DMS 273 (cell line): ENCODE measurements around the gene PPP1CC.
"Not testable (repeated sequence)": the region's sequence is repeated elsewhere in the genome, so short reads cannot be mapped to it uniquely, and the experiment has no call there.

Experiments
- DNase-seq: peaks from one replicate; lab custom pipeline; 2025; ENCODE audit not compliant: unreplicated experiment; lab: John Stamatoyannopoulos, UW

PPP1CC gene

DNA sequence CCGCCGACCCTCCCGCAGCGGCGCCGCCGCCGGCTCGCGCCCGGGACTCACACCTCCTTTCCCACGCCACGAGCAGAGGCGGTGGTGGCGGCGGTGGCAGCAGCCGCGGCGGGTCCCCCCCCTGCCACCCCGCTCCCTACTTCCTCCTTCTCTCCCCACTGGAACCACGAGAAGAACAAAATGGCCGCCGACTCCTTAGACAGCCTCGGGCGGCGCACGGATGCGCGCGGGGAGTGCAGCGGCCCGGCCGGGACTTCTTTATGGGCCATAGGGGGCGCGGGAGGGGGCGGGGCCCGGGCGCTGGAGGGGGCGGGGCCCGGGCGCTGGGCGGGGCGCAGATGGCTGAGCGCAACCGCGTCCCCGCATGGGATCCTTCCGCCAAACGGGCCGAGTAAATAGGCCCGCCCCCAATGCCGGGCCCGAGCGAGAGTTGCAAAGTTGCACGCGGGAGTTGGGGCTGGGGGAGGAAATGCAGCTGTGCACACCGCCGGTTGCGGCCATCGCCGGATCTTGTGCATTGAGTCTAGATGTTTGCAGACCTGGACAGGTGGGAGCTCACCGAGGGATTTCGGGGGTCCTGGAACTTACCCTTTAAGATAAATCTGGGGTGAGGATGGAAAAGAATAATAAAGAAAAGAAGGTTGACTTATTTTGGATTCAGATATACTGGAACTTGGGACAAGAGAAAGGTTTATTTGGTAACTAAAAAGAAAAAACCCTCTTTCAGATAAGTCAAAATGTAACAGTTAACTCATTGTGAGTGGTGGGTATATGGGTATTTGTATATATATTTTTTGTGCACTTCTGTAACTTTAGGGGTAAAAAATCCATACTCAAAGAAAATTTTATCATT, at the start of gene PPP1CC:
PPP1CC (minus strand) TSS at position 174 of the 853 bp plus-strand sequence. CDS start 184 bp downstream, outside the sequence.
- DNase-seq: peak; percentile 95

DNA sequence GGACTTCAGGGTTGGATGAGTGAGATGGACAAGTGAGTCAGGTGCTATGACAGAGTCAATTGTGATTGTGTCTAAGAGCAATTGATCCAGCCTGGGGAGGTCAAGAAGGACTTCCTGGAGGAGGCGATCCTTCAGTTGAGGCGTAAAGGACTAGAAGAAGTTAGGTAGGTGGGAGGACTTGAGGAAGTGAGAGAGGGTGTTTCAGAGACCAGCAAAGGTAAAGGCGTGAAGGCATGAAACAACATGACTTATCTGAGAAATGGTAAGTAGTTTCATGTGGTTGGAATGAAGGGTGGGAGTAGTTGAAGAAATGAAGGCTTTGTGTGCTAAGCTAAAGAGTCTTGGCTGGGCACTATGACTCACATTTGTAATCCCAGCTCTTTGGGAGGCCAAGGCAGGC, 48.9 kb upstream of the PPP1CC start:
- no peak for DNase-seq

DNA sequence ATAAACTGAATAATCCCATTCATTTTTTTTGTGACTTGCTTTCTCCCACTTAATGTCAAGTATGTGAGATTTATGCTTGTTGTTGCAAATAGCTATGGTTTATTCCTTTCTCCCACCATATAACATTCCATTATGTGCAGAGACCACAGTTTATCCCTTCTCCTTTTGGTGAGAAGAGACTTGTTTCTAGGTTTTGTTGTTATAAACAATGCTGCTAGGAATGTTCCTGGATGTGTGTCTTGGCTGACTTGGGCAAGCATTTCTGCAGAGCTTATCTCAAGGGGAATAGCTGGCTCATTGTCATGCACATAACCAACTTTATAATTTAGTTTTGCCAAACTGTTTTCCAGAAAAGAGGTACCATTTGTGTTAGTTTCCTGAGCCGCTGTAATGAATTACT, 47.6 kb upstream of the PPP1CC start:
- no peak for DNase-seq

DNA sequence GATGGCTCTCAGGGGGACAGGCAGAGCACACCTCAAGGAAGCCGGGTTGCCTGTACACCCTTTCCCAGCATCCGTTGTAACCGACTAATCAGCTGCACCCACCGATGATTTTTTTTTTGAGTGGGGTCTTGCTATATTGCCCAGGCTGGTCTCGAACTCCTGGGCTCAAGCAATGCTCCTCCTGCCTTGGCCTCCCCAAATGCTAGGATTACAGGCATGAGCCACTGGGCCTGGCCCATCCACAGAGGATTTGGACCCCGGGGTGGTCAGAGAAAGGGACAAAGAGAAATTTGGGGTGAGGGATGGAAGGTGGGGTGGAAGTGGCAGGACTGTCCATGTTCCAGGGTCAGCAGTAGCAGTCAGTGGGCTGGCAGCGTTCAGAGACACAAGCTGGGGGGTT, 43.3 kb upstream of the PPP1CC start:
- DNase-seq: no peak

DNA sequence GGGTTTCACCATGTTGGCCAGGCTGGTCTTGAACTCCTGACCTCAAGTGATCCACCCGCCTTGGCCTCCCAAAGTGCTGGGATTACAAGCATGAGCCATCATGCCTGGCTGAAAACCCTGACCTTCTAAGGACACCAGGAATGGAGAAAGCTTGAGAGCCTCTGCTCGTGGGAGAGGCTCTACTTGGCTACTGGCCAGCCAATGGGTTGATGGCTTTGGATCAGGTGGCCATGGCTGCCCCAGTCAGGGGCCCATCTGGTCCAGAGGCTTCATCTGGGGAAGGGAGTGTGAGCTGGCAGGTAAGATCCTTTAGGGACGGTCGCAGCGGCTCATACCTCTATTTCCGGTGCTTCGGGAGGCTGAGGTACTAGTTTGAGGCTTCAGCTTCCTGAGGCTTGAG, 42.5 kb upstream of the PPP1CC start:
- DNase-seq: peak; percentile 42

DNA sequence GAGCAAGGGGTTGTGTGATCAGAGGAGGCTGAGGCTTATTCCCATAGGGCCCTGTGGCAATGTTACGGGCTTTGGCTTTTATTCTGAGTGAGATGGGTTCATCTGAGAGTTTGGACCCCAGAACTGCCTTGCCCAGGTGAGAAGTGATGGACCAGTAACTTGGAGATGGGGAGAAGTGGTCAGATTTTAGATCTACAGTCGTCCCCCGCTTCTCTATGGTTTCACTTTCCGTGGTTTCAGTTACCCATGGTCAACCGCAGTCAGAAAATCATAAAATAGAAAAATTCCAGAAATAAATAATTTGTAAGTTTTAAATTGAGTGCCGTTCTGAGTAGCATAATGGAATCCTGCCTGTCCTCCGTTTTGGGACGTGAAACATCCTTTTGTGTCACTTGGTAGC, 40.2 kb upstream of the PPP1CC start:
- DNase-seq: no peak

DNA sequence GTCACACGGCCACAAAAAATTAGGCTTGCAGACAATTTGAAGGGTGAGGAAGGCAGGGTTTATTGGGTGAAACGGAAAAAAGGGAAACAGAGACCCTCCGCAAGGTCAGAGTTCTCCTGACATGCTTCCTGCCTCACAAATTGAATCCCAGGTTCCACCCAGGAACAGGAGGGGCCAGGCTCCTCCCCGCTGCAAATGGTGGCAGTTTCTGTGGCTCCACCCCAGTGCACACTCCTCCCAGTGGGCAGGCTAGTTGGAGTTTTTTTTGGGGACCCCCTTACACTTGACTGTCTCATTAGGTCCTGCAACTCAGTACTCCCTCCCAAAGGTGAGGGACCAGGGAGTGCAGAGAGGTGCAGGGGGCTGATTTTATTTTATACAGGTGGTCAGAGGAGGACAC, 39.4 kb upstream of the PPP1CC start:
- no peak for DNase-seq

DNA sequence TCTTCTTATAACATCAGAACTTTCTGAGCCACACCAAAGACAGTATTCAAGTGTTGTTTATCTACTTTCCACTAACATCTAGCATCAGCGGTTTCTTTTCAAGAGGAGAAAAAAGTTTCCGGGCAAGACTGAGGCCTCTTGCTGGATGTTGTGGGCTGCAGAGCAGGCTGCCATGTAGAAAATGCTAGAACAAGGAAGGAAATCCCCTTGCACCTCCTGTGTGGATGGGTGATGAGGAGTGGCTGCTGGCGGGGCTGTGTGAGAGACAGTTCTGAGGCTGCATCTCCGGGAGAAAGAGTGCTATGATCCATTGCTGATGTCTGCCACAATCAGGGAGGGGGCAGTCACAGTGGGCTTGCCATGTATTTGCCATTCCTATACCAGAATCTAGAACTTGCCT, 37.8 kb upstream of the PPP1CC start:
- no peak for DNase-seq

DNA sequence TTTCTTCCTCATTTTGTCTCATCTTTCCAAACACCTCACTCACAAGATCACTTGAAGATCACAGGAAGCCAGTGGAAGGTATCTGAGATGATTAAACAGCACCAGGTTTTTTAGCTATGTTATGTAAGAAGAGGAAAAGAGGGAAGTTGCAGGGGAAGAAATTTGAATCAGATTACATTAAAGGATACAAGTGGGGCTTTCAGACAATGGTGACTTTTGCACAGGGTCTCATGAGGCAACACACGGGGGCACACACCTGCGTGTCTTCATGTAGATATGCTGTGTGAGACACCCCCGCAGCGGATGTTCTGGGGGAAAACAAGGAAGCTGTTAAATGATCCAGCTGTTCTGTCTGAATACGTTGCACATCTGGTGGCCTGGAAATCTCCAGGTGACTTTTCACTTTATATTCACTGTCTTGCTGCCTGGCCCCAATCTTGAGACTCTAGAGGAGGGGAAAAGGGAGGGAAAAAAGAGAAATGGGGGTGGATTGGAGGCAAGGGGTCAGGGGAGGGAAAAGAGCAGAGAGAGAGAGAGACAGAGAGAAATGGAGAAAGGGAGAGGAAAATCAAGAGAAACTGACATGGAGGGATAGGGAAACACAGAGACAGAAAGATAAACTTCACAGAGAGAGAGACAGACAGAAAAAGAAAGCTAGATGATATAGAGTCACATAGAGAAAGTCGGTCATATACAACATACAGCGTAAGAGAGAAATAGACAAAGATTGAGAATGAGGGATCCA, 36.3 kb upstream of the PPP1CC start:
- no peak for DNase-seq

DNA sequence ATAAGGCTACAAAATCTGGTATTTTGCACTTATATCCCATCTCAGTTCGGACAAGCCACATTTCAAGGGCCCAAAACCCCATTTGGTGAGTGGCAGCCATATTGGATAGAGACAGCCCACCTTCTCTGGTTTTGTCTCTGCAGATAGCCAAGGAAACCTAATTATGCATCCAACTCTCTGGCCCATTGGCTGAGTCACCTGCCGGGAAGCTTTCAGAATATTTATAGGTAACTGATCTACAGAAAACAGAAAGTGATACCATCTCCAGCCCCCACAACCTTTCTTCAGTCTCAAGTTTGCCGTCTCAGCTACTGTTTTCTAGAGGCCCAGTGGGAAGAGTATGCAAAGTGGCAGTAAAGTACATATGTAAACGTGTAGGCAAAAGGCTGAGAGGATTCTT, 33.7 kb upstream of the PPP1CC start:
- DNase-seq: no peak

DNA sequence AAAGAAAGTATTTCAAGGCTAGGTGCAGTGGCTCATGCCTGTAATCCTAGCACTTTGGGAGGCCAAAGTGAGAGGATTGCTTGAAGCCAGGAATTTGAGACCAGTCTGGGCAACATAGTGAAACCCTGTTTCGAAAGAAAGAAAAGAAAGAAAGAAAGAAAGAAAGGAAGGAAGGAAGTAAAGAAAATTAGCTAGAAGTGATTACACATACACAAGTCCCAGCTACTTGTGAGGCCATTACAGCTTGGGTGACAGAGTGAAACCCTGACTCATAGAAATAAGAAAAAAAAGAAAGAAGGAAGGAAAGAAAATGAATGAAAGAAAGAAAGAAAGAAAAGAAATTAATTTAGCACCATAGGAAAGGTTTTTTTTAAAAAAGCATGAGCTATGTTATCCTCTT, 33.3 kb upstream of the PPP1CC start:
- DNase-seq: no peak

DNA sequence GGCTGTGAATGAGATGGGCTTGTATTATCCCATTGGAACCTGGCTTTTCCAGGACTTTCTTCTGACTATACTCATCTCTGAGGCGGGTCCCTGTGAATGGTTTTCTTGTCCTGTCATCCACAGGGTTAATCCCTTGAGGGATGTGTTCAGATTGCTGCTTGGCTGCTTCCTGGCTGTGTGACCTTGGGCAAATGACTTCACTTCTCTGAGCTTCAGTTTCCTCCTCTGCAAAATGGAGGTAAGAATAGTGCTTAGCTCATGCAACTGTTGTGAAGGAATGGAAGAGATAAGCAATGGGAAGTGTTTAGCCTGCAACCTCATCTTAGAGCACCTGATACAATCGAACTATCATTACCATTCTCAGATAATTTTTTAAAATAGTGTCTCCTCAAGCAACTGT, 32.1 kb upstream of the PPP1CC start:
- no peak for DNase-seq

DNA sequence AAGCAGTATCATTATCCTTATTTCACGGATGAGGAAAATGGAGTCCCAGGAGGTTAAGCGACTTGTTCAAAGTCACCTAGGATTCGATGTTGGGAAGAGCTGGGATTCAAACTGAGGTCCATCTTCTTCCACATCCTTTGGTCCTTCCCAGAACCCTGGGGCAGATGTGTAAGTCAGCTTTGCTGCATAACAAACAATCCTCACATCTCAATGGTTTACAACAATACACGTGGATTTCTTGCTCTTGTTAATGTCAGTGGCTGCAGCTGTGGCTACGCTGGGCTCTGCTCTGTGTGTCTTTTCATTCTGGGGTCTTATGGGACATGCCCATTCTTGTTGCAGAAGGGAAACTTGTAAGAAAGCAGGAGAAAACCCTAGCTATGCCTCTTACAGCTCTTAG, 26.3 kb upstream of the PPP1CC start:
- no peak for DNase-seq

DNA sequence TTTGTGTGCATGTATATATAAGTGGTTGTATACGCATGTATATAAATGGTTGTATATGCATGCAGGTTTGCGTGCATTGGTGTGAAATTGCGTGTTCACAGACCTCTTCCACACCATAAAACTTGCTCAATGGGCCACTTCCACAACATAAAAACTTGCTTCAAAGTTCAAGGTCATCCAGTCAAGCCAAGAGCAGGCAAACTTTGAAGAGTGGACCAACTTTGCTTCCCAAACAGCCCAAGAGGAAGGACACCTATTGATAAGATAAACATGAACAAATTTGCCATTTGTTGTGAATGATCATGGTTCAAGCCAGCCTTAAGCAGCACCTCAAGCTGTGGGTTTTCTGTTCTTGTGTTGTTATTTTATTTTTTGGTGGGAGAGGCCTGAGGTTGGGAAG, 25.2 kb upstream of the PPP1CC start:
- no peak for DNase-seq

DNA sequence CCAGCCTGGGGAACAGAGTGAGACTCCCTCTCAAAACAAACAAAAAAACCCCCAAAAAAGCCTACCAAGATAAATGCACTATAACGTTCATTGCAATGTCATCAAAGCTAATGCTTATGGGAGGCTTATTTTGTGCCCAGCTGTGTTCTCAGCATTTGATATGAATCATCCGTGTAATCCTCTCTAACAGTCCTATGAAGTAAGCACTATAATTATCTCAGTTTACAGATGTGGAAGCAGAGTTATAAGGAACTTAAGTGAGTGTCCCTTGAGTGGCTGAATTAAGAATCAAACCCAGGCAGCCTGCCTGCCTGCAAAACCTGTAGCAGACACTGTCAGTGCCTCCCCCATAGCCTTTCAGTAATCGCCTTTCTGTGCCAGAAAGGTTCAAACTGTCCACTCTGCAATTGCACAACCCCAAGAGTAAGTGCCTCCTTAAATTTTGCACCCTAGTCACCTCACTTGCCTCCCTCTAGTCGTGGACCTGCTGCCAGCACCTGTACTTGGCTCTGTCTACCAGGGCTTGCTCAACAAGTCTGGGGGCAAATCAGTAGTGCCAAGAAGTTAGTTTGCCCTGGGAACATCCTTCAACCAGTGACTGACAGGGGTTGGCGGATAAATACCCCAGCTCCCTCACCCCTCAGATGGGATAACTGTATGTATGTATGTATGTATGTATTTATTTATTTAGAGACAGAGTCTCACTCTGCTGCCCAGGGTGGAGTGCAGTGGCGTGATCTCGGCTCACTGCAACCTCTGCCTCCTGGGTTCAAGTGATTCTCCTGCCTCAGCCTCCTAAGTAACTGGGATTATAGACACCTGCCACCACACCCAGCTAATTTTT, 23.8 kb upstream of the PPP1CC start:
- no peak for DNase-seq

DNA sequence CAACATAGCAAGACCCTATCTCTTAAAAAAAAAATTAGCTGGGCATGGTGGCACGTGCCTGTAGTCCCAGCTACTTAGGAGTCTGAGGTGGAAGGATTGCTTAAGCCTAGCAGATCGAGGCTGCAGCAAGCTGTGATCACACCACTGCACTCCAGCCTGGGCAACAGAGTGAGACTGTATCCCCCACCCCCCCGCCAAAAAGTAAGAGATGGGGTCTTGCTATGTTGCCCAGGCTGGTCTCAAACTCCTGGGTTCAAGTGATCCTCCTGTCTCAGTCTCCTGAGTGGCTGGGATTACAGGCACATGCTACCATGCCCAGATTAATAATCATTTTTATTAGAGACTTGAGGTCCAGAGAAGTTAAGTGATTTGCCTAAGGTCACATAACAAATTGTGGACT, 22.9 kb upstream of the PPP1CC start:
- not testable (repeated sequence) for DNase-seq

DNA sequence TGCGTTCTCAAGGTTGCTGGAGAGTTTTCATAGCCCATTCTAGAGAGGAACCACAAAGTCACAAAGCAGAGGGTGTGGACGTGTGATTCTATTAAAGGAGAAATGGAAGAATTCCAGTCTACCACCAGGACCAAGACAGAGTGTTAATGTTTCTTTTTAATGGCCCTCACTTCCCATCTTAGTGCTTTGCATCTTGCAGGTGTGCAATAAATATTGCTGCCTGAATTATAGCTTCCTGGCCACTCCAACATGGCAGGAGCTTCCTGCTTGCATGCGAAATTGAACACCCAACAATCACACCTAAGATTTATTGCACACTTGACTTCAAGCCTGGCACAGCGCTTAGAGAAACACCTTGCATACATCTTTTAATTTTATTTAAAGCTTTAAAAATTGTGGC, 22.4 kb upstream of the PPP1CC start:
- no peak for DNase-seq

DNA sequence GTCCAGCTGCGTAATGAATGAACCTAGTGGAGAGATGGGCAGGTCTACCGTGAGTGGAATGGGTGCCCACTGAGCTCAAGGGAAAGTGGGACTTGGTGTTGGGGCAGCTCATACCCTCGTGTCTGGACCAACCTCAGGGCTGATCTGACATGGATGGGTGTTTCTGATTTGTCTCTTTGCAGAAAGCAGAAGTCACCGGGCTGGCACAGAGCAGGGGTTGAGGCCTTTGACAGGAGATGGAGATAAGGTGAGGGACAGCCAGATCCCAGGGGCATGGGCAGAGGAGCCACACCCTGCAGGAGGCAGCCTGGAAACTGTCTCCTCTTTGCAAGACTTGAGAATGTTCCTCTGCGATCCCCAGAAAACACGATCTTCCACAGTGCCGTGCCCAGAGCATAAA, 20.9 kb upstream of the PPP1CC start:
- DNase-seq: no peak

DNA sequence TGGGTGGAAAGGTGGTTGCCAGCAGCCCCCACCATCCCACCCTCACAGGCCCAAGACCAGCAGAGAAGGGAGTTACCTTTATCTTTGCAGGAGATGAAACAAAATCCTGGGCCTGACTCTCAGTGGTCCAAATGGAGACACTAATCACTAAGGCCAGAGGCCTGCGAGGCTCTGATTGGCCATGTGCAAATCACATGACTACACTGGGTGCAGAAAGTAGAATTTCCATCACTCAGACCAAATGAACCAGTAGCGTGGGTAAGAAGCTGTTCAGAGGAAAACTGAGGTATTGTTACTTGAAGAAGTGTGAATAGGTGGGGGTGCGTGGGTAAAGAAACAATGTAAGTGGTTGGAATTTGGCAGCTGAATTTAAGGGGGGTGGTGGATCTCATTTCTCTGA, 20.2 kb upstream of the PPP1CC start:
- DNase-seq: no peak

DNA sequence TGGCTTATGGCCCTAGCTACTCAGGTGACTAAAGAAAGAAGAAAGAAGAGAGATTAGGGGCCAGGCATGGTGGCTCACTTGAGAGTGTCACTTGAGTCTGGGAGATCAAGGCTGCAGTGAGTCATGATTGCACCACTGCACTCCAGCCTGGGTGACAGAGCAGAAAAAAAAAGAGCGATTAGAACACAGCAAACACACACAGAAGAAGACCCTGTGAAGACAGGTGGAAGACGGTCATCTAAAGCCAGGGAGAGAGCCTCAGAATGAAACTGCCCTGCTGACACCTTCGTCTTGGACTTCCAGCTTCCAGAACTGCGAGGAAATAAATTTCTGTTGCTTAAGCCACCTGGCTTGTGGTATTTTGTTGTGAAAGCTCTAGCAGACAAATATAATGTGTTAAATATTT, 17.5 kb upstream of the PPP1CC start:
- DNase-seq: no peak

DNA sequence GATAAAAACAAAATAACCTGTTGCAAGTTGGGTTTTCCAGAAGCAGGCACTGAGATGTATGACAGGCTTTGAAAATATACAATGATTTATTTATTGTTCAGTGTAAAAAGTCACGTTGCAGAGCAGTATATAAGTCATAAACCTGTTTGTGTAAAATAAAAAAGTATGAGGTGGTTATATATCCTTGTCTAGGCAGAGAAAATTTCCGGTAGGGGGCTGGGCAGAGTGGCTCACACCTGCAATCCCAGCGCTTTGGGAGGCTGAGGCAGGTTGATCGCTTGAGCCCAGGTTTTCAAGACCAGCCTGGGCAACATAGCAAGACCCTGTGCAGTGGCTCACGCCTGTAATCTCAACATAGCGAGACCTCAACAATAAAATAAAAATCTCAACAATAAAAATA, 16.2 kb upstream of the PPP1CC start:
- DNase-seq: no peak

DNA sequence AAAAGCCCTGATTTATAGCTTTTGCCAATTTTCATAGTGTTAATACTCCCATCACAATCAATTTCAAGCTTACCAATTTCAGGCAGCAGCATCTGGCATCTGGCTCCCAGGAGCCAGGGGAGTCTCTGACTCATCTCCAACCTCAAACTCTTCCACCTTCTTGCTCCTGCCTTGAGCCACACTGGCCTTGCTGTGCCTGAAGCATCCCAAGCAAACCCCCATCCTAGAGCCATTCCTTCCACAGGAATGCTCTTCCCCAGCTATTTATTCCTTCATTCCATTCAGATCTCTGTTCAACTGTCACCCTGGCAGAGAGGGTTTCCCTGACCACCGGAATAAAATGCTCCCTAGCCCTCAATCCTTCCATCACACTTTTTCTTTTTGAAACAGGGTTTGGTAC, 13.9 kb upstream of the PPP1CC start:
- no peak for DNase-seq
